ENCODE results near the gene VTN.

GRCh38 chr17:28407974-28408306, 37.8 kb upstream of the VTN start:
- no peak for TF ChIP-seq CTCF (IDR thresholded peaks at IDR 0.05)
- no peak for TF ChIP-seq POLR2A (IDR thresholded peaks at IDR 0.05)
